G401.6 (cell line): ENCODE results near the gene PRELP.
"Not testable (repeated sequence)": the region's sequence is repeated elsewhere in the genome, so short reads cannot be mapped to it uniquely, and the experiment has no call there.

ENCODE experiments used
- FAIRE-seq: peaks from 2 replicates; lab custom pipeline; 2012; peaks lifted over from hg19 to GRCh38; lab: Jason Lieb, UNC

The PRELP gene

DNA sequence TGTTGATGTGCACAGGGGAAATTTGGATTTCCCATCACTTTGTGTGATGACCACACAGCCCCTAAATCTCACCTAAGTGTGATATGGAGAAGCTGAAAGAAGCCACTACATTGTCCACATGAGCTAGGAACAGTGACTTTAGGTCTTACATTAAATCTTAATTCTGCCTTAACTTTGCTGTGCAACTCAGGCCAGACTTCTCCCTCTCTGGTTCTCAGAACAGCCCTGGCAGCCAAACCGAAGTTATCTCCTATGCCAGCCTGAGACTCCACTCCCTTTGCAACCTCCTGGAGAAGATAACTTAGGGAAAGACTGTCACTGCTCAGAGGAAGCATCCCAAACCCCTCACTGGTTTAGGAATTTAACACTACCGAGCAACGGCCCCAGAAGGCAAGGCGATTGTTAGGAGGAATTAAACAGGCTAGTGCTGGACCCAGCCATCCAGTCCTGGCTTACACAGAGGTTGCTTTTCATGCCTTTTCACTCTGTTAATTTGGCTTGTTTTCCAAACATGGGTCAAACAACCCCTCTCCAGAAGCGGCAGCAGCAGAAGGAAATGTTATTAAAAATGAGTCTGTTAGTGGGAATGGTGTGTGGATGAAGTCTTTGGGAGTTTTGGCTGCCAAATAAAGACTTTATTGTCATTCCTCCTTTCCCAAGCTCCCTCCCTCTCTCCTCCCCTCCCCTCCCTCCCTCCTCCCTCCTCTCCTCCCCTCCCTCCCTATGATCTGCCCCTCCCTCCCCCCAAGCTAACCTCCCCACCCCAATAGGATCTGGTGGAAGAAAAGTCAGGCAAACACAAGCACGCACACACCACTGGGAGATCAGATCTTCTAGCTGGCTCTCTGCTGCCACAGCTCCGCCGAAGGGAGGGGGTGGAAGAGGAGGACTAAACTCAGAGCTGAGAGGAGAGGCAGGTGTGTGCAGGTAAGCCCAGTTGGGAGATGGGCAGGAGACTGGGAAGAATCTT, at the start of gene PRELP:
PRELP (plus strand) TSS at position 795 of the 970 bp plus-strand sequence. CDS start 7,379 bp downstream, outside the sequence.
- FAIRE-seq = no peak

DNA sequence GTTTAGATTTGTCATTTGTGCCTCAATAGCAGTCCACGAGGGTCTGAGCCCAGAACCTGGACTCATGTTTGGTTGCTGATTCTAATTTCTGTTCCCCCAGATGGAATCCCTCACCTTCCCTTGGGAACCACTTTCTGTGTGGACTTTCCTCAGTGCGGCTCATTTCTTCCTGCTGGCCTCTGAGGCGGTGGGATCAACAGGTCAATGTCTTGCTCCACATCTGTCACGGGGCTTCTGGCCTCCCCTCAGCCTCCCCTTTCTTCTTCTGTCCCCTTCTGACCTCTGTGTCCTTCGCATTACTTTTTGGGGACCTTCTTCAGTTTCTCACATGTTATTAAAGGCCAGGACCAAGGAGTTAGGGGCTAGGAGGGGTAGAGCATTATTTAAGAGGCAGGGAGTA, 49.2 kb upstream of the PRELP start:
- FAIRE-seq = no peak

DNA sequence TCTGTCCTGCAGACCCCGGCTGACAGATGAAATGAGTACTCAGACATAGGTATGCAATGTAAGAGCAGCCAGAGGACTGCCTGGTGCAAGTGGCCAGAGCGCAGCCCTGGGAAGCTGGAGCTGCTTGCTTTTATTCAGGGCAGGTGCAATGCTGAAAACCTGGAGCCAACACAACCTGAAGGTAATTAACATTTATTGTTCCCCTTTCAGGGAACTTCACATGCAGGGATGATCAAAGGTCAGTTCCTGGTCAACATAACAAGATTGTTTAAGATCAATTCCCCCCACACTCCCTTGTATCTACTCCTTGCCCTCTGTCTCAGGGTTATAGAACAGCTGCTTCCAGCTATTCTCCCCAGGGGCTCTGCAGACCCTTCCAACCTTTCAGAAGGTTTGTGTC, 48.7 kb upstream of the PRELP start:
- no peak for FAIRE-seq

DNA sequence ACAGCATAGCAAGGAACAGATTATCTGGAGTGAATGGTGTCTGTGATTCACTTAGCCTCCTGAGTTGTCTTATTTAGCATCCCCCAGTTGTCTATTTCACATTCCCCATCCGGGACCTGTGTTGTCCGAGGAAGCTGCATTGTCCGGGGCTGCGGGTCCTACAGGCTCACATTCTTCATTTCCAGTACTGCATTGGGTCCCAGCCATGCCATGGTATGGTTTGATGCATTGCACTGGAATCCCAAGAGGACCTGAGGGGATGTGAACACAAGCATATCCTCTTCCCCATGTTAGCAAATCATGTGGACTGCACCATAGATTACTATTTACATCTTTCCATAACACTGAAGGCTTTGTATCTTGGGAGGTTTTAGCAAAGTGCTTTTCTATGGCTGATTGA, 48.2 kb upstream of the PRELP start:
- no peak for FAIRE-seq

- FAIRE-seq = no peak
Measured at GRCh38 chr1:203428981-203429599, 46.5 kb upstream of the PRELP start.

GRCh38 chr1:203435615-203436014, 40.0 kb upstream of the PRELP start:
- no peak for FAIRE-seq

DNA sequence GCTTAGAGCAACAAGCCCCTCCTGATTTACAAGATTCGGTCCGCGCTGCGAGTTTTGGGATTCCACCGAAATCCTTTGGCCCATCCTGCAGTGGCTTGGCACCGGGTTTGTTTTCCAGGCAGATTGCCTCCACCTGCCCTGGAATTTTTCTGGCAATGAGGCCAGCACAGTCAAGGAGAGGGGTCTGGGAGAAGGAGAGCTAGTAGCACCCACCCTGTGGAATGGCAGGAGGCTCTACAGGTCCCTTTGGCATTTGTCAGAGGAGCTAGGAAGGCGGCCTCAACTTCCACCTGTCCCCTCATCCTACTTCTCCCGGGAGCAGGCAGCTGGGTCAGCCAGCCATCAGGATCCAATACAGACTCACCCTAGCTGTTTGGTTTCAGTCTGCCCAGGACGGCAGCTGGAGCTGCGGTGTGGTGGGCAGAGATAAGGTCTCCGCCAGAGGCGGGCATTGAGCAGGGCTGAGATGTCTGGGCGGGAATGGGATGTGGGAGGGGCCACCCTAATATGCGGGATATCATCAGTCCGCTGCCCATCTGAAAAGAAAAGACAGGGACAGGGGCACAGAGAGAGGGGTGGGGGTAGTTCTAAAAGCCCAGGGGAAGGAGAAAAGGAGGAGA, 37.8 kb upstream of the PRELP start:
- no peak for FAIRE-seq

- FAIRE-seq = no peak
Measured at GRCh38 chr1:203439131-203439730, 36.4 kb upstream of the PRELP start.

DNA sequence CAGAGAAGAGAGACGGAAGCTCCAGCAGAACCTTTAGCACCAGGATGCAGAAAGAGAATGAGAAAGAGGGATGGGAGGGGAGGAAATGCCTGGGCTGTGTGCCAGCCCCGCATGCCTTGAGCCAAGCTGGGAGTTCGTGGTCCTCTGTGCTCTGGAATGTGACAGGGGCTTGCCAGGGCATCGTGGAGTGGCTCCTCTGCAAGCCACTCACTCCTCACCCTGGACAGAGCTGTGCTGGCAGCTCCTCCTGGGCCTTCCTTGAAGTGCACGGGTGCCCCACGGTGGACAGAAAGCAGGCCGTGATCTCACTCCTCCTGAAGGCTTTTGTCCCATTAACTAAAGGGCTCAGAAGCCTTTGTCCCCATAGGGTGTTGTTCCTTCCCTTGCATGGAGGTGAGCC, 34.8 kb upstream of the PRELP start:
- no peak for FAIRE-seq

- no peak for FAIRE-seq
Measured at GRCh38 chr1:203441766-203442165, 33.8 kb upstream of the PRELP start.

DNA sequence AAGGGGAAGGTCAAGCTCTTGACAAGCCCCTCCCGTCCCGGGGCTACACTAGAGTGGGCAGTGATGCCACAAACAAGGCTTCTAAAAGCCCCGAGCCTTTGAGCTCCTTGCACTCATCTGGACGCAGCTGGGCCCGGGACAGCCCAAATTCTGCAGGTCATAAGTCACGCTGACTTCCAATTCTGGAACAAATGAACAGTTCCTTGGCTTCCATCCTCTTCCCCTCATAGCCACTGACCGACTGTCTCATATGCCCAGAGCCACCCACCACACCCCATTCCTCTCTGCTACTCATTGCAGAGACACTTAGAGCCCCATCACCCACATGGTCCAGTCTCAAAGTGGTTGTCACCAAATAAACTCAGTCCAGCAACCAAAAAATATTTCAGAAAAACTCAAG, 32.8 kb upstream of the PRELP start:
- no peak for FAIRE-seq

GRCh38 chr1:203443296-203443695, 32.3 kb upstream of the PRELP start:
- no peak for FAIRE-seq

DNA sequence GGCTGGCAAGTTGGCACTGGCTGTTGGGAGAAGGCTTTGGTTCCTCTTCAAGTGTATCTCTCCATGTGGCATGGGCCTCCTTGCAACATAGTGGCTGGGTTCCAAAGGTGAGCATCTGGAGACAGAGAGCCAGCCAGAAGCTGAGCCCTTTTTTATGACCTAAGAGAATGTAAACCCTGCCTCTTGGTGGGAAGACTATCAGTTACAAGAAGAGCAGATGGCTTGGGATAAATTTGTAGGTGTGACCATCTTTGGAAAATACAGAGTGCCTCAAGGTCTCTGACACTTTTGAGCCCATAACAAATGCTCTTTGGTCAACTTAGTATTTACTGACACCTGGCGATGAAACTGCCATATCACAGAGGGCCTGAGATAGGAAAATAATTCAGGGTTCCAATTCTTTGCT, 31.4 kb upstream of the PRELP start:
- no peak for FAIRE-seq

- FAIRE-seq = no peak
Measured at GRCh38 chr1:203447151-203447550, 28.5 kb upstream of the PRELP start.

GRCh38 chr1:203447598-203447997, 28.0 kb upstream of the PRELP start:
- FAIRE-seq = not testable (repeated sequence)

GRCh38 chr1:203448521-203449061, 27.0 kb upstream of the PRELP start:
- FAIRE-seq = no peak

GRCh38 chr1:203450001-203450400, 25.6 kb upstream of the PRELP start:
- no peak for FAIRE-seq

DNA sequence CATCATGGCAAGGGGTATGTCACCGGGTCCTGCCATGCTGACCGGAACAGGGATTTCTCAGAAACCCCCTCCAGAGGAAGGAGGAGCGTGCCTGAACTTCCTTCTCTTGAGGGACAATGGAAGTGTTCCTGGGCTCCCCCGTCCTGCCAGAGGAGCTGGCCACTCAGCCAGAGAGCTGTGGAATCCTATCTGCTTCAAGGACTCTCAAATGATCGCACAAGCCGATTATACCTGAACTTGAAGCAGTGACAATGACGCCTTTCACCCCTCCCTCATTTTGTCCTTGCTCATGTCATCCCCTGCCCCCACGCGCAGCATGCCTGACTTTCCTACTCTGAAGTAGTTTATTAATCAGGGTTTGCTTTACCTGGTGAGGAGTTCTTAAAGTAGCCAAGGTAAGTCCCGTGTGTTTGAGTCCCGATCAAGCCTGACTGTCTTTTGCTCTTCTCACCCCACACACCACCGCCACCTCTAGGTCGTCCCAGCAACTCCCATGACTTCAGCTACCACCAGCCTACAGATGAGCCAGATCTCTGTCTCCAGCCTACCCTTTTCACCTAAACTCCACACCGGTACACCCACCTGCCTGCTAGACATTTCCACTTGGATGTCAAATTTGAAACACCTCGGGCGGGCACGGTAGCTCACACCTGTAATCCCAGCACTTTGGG, 25.0 kb upstream of the PRELP start:
- no peak for FAIRE-seq

DNA sequence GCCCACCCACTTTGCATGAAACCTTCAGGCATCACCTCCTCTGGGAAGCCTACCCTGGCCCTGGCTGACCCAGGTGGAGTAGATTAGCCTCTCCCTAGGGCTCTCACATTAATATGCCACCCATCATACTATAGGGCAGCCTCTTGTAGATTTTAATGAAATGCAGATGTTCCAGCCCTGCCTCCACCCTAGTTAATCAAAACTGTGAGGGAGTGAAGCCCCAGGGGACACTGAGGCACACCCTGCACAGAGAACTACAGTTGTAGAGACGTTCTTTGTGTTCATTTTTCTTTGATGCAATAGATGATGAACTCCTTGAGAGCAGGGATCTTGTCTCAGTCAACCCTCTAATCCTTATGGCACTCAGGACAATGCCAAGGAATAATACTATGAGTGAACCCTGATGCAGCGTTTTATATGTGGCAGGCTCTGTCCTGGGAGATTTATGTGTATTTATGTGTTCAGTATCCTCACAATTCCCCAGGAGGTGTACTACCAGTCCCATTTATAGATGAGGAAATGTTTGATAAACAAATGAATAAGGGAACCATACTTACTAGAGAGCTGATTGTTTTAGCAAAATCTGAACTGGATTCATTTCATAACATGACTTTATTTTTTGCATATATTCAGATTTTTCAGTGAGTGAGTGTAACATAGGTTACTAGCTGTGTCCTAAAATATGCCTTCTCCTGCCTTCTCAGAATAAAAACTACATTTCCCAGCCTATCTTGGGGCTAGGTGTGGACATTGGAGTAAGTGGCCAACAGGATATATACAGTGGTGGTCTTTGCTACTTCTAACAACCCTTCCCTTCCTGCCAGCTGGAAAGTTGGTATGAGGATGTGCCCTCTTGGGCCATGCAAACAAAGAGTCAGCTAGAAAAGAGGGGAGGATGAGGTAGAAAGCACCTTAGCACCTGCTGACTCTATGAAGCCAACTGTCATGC, 23.5 kb upstream of the PRELP start:
- no peak for FAIRE-seq

DNA sequence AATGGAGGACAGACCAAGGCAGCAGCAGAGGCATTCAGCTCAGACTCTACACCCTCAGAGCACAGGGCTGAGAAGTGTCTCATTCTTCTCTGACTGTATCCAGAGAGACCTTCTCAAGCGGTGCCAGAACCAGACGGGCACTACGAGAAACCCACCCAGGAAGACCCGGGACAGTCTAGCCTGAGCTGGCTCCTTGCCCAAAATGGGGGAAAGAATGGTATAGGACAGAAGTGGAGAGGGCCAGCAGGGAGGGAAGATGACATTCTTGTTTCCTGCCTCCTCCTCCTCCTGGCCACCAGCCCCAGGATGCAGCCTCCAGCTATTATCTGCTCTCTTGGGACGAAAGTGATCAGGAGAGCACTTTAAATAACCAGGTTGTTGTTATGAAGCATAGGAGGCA, 22.6 kb upstream of the PRELP start:
- FAIRE-seq = no peak

DNA sequence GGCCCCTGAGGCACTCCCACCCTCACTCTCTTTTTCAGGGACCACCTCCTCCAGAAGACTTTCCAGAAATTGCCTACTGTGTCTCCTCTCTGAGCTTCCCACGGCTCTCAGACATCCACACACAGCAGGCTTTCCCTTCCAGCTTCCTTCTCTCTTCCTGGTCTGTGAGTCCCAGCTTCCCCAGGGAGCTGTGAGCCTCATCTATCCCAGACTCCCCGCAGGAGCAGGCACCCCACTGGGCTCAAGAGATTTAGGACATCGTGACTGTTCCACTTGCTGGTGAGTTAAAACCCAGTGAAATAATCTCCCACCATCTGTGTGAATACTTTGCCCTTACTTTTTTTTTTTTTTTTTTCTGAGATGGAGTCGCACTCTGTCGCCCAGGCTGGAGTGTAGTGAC, 22.0 kb upstream of the PRELP start:
- FAIRE-seq = no peak
